ENCODE data around the gene SPATS2.

The SPATS2 gene

GRCh38 chr12:49556391-49557186 lies 189.3 kb downstream of the SPATS2 start:
- DNase-seq (ENCODE audit: low spot score) = no peak

GRCh38 chr12:49557187-49557916 lies 190.1 kb downstream of the SPATS2 start:
- no peak for DNase-seq (ENCODE audit: low spot score)

- no peak for DNase-seq (ENCODE audit: low spot score)
Measured at GRCh38 chr12:49557917-49558215, 190.6 kb downstream of the SPATS2 start.

GRCh38 chr12:49558526-49558925 lies 191.3 kb downstream of the SPATS2 start:
- no peak for DNase-seq (ENCODE audit: low spot score)

GRCh38 chr12:49559011-49559675 lies 191.9 kb downstream of the SPATS2 start:
- DNase-seq (ENCODE audit: low spot score) = no peak

GRCh38 chr12:49560695-49561094 lies 193.4 kb downstream of the SPATS2 start:
- no peak for DNase-seq (ENCODE audit: low spot score)

- DNase-seq (ENCODE audit: low spot score) = no peak
Measured at GRCh38 chr12:49562233-49562632, 195.0 kb downstream of the SPATS2 start.

GRCh38 chr12:49562831-49563230 lies 195.6 kb downstream of the SPATS2 start:
- no peak for DNase-seq (ENCODE audit: low spot score)

- DNase-seq (ENCODE audit: low spot score) = no peak
Measured at GRCh38 chr12:49563951-49564685, 196.9 kb downstream of the SPATS2 start.

GRCh38 chr12:49564686-49565405 lies 197.6 kb downstream of the SPATS2 start:
- DNase-seq (ENCODE audit: low spot score) = no peak

- no peak for DNase-seq (ENCODE audit: low spot score)
Measured at GRCh38 chr12:49565406-49566265, 198.4 kb downstream of the SPATS2 start.

- DNase-seq (ENCODE audit: low spot score) = no peak
Measured at GRCh38 chr12:49566361-49566760, 199.1 kb downstream of the SPATS2 start.

- no peak for DNase-seq (ENCODE audit: low spot score)
Measured at GRCh38 chr12:49567302-49567610, 200.0 kb downstream of the SPATS2 start.

GRCh38 chr12:49567611-49568441 lies 200.6 kb downstream of the SPATS2 start, which contains the start of gene MCRS1:
MCRS1 (minus strand) TSS chr12:49568142; CDS start chr12:49566731, 1,411 bp downstream.
- DNase-seq (ENCODE audit: low spot score) = peak; percentile 96

GRCh38 chr12:49568442-49569162 lies 201.3 kb downstream of the SPATS2 start:
- DNase-seq (ENCODE audit: low spot score) = peak; percentile 41

All from hematopoietic multipotent progenitor cell treated with erythropoietin and hydrocortisone succinate and interleukin-3 and kit ligand, for 15 days (in vitro differentiated cells).